ENCODE measurements around the gene DNMT3B.
"Not testable (repeated sequence)": the region's sequence is repeated elsewhere in the genome, so short reads cannot be mapped to it uniquely, and the experiment has no call there.

The DNMT3B gene

GRCh38 chr20:32761831-32762753 lies at the start of gene DNMT3B:
DNMT3B (plus strand) TSS chr20:32762385; CDS start chr20:32780324, 17,939 bp downstream.
- DNase-seq = peak; percentile 70

DNA sequence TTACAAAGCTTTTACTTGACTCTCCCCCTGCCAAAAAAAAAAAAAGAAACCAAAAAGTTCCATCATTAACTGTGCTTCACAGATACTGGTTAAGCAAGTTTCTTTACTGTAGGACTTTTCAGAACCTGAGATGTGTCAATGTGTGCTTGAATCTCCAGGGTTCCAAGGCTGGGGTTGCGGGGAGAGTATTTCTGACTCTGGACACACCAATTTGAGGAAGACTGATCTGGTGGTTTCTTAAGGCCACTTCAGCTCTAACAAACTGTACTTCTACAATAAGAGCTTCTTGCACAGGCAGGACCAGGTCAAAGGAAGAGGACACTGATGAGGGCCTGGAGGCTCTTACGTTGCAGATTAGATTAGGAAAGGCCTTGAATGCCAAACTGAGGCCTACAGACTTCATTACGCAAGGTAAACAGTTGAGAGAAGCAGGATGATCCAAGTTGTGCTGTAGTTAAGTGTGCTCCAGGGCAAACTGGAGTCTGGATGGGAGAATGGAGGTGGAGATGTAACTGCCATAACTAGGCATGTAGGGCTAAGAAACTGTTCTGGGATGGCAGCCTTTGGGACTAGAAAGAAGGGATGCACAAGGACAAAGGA lies 43.3 kb upstream of the DNMT3B start:
- DNase-seq = no peak

GRCh38 chr20:32727683-32728082 lies 34.5 kb upstream of the DNMT3B start:
- no peak for DNase-seq

GRCh38 chr20:32728435-32728834 lies 33.8 kb upstream of the DNMT3B start:
- DNase-seq = not testable (repeated sequence)

GRCh38 chr20:32729334-32729733 lies 32.9 kb upstream of the DNMT3B start:
- not testable (repeated sequence) for DNase-seq

DNA sequence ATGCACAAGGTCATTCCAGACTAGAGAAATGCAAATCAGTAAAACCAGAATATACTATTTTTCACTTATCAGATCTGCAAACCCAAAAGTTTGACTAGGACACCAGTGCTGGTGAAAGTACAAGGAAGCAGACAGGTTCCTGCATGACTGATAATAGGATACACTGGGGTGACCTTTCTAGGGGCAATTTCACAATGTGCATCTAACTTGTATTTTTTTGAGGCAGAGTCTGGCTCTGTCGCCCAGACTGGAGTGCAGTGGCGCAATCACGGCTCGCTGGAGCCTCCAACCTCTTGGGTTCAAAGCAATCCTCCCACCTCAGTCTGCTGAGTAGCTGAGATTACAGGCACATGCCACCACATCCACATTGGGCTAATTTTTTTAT lies 30.3 kb upstream of the DNMT3B start:
- no peak for DNase-seq

- DNase-seq = peak; percentile 54
Measured at GRCh38 chr20:32737371-32738223, 24.6 kb upstream of the DNMT3B start.

DNA sequence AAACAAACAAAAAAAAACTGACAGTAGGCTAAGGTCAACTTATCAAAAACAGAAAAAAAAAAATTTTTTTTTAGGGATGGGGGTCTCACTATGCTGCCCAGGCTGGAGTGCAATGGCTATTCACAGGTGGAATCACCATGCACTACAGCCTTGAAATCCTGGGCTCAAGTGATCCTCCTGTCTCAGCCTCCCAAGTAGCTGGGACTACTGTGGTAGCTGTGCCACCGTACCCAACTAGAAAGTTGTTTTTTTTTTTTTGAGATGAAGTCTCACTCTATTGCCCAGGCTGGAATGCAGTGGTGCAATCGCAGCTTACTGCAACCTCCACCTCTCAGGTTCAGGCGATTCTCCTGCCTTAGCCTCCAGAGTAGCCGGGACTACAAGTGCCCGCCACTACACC lies 21.0 kb upstream of the DNMT3B start:
- DNase-seq = no peak

DNA sequence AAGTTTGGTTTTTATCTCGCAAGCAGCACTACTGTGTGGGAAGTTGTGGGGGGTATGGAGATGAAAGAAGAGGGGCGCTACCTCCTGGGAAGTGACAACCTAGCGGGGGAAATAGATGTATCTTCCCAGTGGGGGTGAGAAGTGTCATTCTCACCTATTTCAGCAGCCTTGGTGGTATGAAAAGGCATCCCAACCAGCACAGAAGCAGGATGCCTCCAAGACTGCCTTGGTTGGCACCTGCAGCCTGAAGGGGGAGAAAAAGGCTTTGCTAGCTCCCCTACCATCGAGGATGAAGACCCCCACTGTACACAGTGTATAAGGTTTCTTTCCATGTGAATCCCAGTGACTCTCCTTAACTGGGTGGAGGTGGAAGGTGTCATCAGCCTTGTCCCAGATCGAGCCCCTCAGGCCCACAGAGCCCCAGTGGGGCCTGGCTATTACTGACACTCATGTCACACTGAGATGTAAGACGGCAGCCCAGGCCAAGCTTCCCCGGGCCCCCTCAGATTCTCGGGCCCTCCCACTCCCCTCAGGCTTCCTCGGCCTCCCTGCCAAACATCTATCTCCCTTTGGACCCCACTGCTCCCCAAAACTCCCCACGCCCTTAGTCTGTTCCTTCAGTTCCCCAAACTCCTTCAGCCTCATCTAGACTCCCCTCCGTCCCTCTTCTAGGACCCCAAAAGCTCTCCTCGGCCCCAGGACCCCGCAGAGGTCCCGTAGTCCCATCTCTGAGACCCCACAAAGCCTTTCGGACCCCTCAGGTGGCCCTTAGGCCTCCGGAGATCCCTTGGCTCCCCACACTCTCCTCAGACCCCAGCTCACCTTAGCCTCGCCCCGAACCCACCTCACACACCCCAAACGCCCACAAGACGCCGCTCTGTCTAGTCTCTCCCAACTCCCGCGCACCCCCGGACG lies 19.6 kb upstream of the DNMT3B start:
- DNase-seq = no peak

DNA sequence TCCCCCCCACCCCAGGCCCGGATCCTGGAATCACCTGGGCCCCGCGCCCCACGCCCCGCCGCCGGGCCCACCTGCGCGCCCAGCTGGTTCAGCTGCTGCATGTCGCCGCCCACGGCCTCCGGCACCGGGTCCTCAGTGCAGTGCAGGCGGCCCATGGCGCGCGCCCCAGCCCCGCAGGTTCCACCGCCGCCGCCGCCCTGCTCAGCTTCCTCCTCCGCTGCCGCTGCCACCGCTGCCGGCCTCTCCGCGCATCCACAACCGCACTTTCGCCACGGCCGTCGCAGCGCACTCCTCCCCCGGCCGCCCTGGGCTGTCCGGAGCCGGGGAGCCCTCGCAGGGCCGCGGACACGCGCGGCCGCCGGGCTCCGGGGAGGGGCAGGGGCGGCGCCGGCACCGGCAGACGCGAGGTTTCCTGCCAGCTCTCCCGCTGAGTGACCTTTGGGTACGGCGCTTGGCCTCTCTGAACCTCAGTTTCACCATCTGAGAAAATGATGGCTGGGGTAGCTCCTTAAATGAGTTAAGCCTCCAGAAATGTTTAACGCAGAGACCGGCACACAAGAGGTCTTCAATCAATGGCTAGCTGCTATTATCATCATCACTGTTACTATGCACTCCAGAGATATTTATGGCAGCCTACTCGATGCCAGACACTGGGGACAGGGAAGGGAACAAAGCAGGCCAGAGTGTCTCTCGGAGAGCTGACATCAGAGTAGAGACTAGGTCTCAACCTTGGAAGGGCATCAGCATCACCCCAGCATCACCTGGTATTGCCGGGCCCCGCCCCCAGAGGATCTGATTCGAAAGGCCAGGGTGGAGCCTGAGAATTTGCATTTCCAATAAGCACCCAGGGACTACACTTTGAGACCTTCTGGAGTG lies 18.7 kb upstream of the DNMT3B start, which contains the start of gene COMMD7:
TSS of gene COMMD7 (minus strand) at position 231 of the 876 bp plus-strand sequence. CDS start at position 155, 76 bp downstream.
- peak; percentile 73 for DNase-seq

GRCh38 chr20:32749914-32750637 lies 12.1 kb upstream of the DNMT3B start:
- no peak for DNase-seq

DNA sequence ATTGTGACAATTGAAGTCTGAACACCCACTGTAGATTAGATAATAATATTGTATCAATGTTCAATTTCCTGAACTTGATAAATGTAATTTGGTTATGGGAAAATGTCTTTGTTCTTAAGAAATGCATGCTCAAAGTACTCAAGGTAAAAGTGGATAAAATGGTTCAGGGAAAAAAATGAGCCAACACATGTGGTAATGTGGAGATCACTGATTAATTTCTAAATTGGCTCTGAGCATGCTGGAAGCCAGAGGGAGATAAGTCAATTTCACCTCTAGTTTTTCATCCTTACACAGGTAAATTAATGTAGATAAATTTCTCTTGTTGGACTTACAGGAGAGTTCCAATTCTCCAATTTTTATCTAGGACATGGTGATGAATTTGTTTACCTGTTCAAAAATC lies 10.9 kb upstream of the DNMT3B start:
- no peak for DNase-seq

DNA sequence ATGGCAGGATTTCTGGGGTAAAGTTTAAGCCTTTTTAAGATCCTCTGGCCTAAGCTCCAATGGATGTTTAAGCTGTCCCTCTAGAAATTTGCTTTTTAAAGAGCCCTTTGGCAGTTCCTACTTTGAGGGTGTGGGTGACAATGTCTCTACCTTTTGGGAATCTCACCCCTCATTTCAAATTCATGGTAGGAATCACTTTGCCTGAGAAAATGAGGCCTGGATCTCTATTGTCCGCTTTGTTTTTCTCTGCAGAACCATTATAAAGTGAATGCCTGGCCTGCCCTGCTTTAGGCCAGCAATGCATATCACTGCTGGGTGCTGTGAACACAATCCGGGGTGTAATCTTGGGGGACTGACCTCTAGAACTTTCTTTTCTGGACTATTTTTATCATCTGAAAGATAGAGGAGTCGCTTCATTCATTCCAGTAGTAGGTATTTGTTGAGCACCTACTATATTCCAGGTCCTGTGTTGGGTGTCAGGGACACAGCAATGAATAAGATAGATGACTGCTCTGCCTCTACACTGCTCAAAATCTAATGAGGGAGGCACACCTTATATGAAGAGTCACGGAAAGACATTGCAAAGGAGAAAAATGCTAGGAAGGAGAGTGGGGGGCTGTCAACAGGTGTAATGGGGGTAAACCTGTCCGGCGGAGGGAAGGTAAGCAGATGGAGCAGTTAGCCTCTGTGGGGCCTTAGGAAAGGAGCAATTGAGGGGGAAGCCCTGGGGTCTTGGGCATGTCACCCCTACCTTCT lies 10.3 kb upstream of the DNMT3B start:
- no peak for DNase-seq

- DNase-seq = no peak
Measured at GRCh38 chr20:32752458-32753250, 9.5 kb upstream of the DNMT3B start.

- DNase-seq = no peak
Measured at GRCh38 chr20:32753731-32754130, 8.5 kb upstream of the DNMT3B start.

DNA sequence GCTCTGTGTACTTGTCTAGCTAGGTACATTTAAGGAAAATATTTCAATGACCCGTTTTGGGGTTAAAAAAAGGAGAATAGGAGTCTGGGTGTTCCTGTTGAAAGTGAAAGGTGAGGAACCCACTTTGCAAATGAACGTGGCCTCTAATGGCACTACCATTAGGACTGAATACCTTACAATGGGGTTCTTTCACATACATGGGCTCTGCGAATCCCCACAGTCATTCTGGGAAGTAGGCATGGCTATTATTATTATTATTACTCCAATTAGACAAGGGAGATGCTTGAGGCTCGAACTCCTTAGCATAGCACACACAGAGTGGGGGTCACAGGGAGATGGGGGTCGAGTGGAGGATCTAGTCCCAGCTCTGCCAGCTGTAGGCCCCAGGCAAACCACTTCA lies 6.0 kb upstream of the DNMT3B start:
- no peak for DNase-seq

- DNase-seq = no peak
Measured at GRCh38 chr20:32761417-32761830, 761 bp upstream of the DNMT3B start.

- no peak for DNase-seq
Measured at GRCh38 chr20:32762754-32763201, 593 bp downstream of the DNMT3B start.
